K562 (cell line): ENCODE data around the gene EVPL. TPM values are rescaled to one million over a fixed set of nuclear protein-coding genes. Genes with fewer than 3 reads are reported as not detected.
A peak's percentile ranks its signal among the peaks of the same experiment; 100 is the strongest.

ENCODE experiments used
- ATF3 ChIP-seq, 2 experiments: fragments of 450-650 bp in 1 of 2; sonication (generic) in 1 of 2; formaldehyde crosslinking in 1 of 2; IDR thresholded peaks in 1 of 2; conservative IDR thresholded peaks in 1 of 2; 2 replicates each; pipeline versions ENCODE4 v1.6.1 to v1.8.1; 2016 to 2023; ENCODE audit warnings: mild to moderate bottlenecking in 2 of 2, moderate library complexity in 2 of 2, inconsistent platforms in 1 of 2, missing genetic modification reagents in 1 of 2
- C11orf30 ChIP-seq: fragments of 450-650 bp; IDR thresholded peaks from 2 replicates; pipeline ENCODE4 v1.6.1; 2016; ENCODE audit warnings: low read depth, mild to moderate bottlenecking
- ELF2 ChIP-seq: fragments of 250-450 bp; sonication (Bioruptor Pico); IDR thresholded peaks from 2 replicates; pipeline ENCODE4 v1.5.0; 2021; ENCODE audit warnings: mild to moderate bottlenecking
- FIP1L1 ChIP-seq: fragments of 200-400 bp; formaldehyde crosslinking; IDR thresholded peaks from 2 replicates; pipeline ENCODE4 v1.6.1; 2018; ENCODE audit warnings: mild to moderate bottlenecking, low read depth, low read length; ENCODE audit not compliant: poor library complexity, severe bottlenecking
- FOXJ3 ChIP-seq: sonication (generic); formaldehyde crosslinking; IDR thresholded peaks from 2 replicates; pipeline ENCODE4 v1.4.0; 2020; ENCODE audit warnings: mild to moderate bottlenecking, missing genetic modification reagents
- HIVEP1 ChIP-seq: fragments of 250-450 bp; sonication (Bioruptor Pico); IDR thresholded peaks from 2 replicates; pipeline ENCODE4 v1.4.0; 2020; ENCODE audit warnings: mild to moderate bottlenecking
- MAZ ChIP-seq, 2 experiments: fragments of 450-650 bp in 1 of 2; sonication (generic) in 1 of 2; formaldehyde crosslinking; IDR thresholded peaks in 1 of 2; conservative IDR thresholded peaks in 1 of 2; 2 replicates each; pipeline versions ENCODE4 v1.4.0 to v1.5.0; 2020; ENCODE audit warnings: mild to moderate bottlenecking in 1 of 2, missing genetic modification reagents in 1 of 2
- NR3C1 ChIP-seq: sonication (generic); formaldehyde crosslinking; IDR thresholded peaks from 2 replicates; pipeline ENCODE4 v1.8.1; 2022; ENCODE audit warnings: missing genetic modification reagents
- PHF20 ChIP-seq: fragments of 450-650 bp; IDR thresholded peaks from 2 replicates; pipeline ENCODE4 v1.6.1; 2018; ENCODE audit not compliant: partially characterized antibody
- POLR2AphosphoS2 ChIP-seq: IDR thresholded peaks from 2 replicates; pipeline ENCODE4 v1.6.1; 2012; ENCODE audit warnings: low read length, improper control_type of control experiment
- POLR2H ChIP-seq: IDR thresholded peaks from 2 replicates; pipeline ENCODE4 v1.6.1; 2016; ENCODE audit warnings: missing genetic modification characterization, low read depth, mild to moderate bottlenecking, control low read depth, missing compliant biosample characterization, moderate library complexity
- SMAD2 ChIP-seq: fragments of 150-350 bp; IDR thresholded peaks from 2 replicates; pipeline ENCODE4 v1.6.1; 2014; ENCODE audit warnings: low read depth, mild to moderate bottlenecking, low read length
- SRF ChIP-seq, 2 experiments: fragments of 250-450, 450-650 bp in 1 of 2; sonication (Bioruptor Pico) in 1 of 2; sonication (generic) in 1 of 2; formaldehyde crosslinking; IDR thresholded peaks; 2 replicates each; pipeline versions ENCODE4 v1.5.0 to v1.5.1; 2020 to 2022; ENCODE audit warnings: mild to moderate bottlenecking in 1 of 2, missing genetic modification reagents in 1 of 2
- TAF9B ChIP-seq: fragments of 450-650 bp; IDR thresholded peaks from 2 replicates; pipeline ENCODE4 v1.6.1; 2018; ENCODE audit warnings: mild to moderate bottlenecking; ENCODE audit not compliant: partially characterized antibody
- USF2 ChIP-seq: sonication (generic); formaldehyde crosslinking; IDR thresholded peaks from 2 replicates; pipeline ENCODE4 v1.5.0; 2020; ENCODE audit warnings: missing genetic modification reagents
- ZFPM2 ChIP-seq: fragments of 250-450 bp; sonication (Bioruptor Pico); IDR thresholded peaks from 2 replicates; pipeline ENCODE4 v1.5.1; 2022; ENCODE audit warnings: mild to moderate bottlenecking
- ZKSCAN3 ChIP-seq: fragments of 250-450 bp; sonication (Bioruptor Pico); IDR thresholded peaks from 2 replicates; pipeline ENCODE4 v1.4.0; 2020
- ZNF175 ChIP-seq: fragments of 200-800 bp; sonication (Bioruptor generic); IDR thresholded peaks from 2 replicates; pipeline ENCODE4 v1.6.1; 2016; ENCODE audit warnings: low read depth, mild to moderate bottlenecking, missing genetic modification characterization, missing compliant biosample characterization
- ZNF57 ChIP-seq: fragments of 450-650 bp; formaldehyde crosslinking; IDR thresholded peaks from 2 replicates; pipeline ENCODE4 v1.4.0; 2020; ENCODE audit warnings: mild to moderate bottlenecking, moderate library complexity
- ZNF584 ChIP-seq: fragments of 200-800 bp; sonication (Bioruptor generic); IDR thresholded peaks from 2 replicates; pipeline ENCODE4 v1.6.1; 2016; ENCODE audit warnings: low read depth, mild to moderate bottlenecking, missing genetic modification characterization, missing compliant biosample characterization
- ZNF717 ChIP-seq: fragments of 250-450 bp; sonication (Bioruptor Pico); IDR thresholded peaks from 2 replicates; pipeline ENCODE4 v1.5.0; 2021
- polyA plus RNA-seq, 8 experiments: library from polyadenylated mRNA; depleted of rRNA in 4 of 8; stranded (reverse) in 5 of 8; unstranded in 3 of 8; fragments of >200 nt; fragmentation: Nextera tagmentation in 2 of 8; fragmentation: Illumina TruSeq in 1 of 8; extraction: Ambion mirVana in 2 of 8; extraction: Trizol in 1 of 8; gene quantifications; 2 replicates each; pipeline versions ENCODE4 v1.2.1 to v1.2.3, GENCODE V29; 2011 to 2014; ENCODE audit warnings: inconsistent platforms in 1 of 8, missing spikeins in 1 of 8
- total RNA-seq, 7 experiments: library from RNA; depleted of rRNA in 6 of 7; stranded (reverse); fragments of >200 nt in 6 of 7; fragmentation: Illumina TruSeq in 2 of 7; extraction: Trizol in 2 of 7; gene quantifications; 2 replicates each; pipeline versions ENCODE4 v1.2.1 to v1.2.3, GENCODE V29; 2011 to 2021; ENCODE audit warnings: low replicate concordance in 1 of 7
- TF ChIP-seq, protein P1 (sequence below): fragments of 450-650 bp; IDR thresholded peaks from 2 replicates; pipeline ENCODE4 v1.6.1; 2017; ENCODE audit warnings: antibody characterized with exemption

EVPL gene
- total and polyA plus RNA-seq, 9 of the 15 experiments (the other 6 are each of a cell fraction or from before 2014, with no cell fraction given) = 0.08 to 0.18 (median 0.16) TPM; not detected in 5

GRCh38 chr17:76072148-76072858 lies 45.2 kb upstream of the EVPL start, which contains the start of gene SRP68 (continued):
- TF ChIP-seq ATF3 (IDR thresholded peaks at IDR 0.05) = no peak
- TF ChIP-seq ATF3 (CRISPR knock-in tag; conservative IDR thresholded peaks at IDR 0.05) = no peak
- no peak for TF ChIP-seq ZKSCAN3
- peak; percentile 78 for TF ChIP-seq TAF9B
- no peak for TF ChIP-seq FOXJ3 (CRISPR knock-in tag)
- TF ChIP-seq SMAD2 = no peak
- TF ChIP-seq ZNF175 (CRISPR knock-in tag) = no peak
- peak; percentile 61; the same call in 1 of the 2 replicates for TF ChIP-seq NR3C1 (CRISPR knock-in tag)
- no peak for TF ChIP-seq ZFPM2 (CRISPR knock-in tag)
- peak; percentile 87 for TF ChIP-seq POLR2H (tag)
- peak; percentile 83 for TF ChIP-seq PHF20
- TF ChIP-seq MAZ (CRISPR knock-in tag; conservative IDR thresholded peaks at IDR 0.05 in 1 of 2, IDR thresholded peaks at IDR 0.05 in 1 of 2) = peak in 1 of 2 experiments; percentile 76; a peak in 3 of 4 replicates
- TF ChIP-seq HIVEP1 = no peak
- 0 out of 2 replicates have a peak, but pooled peaks have one; percentile 60 for TF ChIP-seq ELF2 (CRISPR knock-in tag)
- TF ChIP-seq SRF (CRISPR knock-in tag; IDR thresholded peaks at IDR 0.05) = no peak
- TF ChIP-seq C11orf30 = peak; percentile 92
- peak; percentile 66 for TF ChIP-seq FIP1L1
- TF ChIP-seq ZNF584 (CRISPR knock-in tag) = 0 out of 2 replicates have a peak, but pooled peaks have one; percentile 41
- TF ChIP-seq POLR2AphosphoS2 = no peak
- TF ChIP-seq ZNF57 (CRISPR knock-in tag) = no peak
- TF ChIP-seq, protein P1, sequence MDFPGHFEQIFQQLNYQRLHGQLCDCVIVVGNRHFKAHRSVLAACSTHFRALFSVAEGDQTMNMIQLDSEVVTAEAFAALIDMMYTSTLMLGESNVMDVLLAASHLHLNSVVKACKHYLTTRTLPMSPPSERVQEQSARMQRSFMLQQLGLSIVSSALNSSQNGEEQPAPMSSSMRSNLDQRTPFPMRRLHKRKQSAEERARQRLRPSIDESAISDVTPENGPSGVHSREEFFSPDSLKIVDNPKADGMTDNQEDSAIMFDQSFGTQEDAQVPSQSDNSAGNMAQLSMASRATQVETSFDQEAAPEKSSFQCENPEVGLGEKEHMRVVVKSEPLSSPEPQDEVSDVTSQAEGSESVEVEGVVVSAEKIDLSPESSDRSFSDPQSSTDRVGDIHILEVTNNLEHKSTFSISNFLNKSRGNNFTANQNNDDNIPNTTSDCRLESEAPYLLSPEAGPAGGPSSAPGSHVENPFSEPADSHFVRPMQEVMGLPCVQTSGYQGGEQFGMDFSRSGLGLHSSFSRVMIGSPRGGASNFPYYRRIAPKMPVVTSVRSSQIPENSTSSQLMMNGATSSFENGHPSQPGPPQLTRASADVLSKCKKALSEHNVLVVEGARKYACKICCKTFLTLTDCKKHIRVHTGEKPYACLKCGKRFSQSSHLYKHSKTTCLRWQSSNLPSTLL = no peak
- no peak for TF ChIP-seq ZNF717
- TF ChIP-seq USF2 (CRISPR knock-in tag) = no peak
